Right ventricle myocardium inferior (tissue), 1 donor: Measurements from ENCODE around the gene ARL5C. TPM values are rescaled to one million over a fixed set of nuclear protein-coding genes. Genes with fewer than 3 reads are reported as not detected.

Experiments
- ATAC-seq: fragments of 200-7000 bp; cut with Tn5 transposase; one replicate; pipeline ENCODE4 v1.9.1; 2020; ENCODE audit warnings: mild to moderate bottlenecking, moderate library complexity
- DNase-seq: peaks from one replicate; pipeline ENCODE4 v3.0.0; 2021; ENCODE audit errors: missing footprints
- intact Hi-C: fragments of 100-400 bp; cut with DNase I; formaldehyde crosslinking; loops from one replicate; pipeline ENCODE4 v1.11.0; 2022
- total RNA-seq: library from RNA; stranded (reverse); fragmentation: NEBNext Ultra II Directional; extraction: Animal tissue kit (Norgen Biotek cat#: 25700); gene quantifications from one replicate; pipeline ENCODE4 v1.2.1, GENCODE V29; 2021
- donor health status: DM: no; HTN: yes; CAD: no; lungs with severe emphysema.

Gene ARL5C
- total RNA-seq, 1 donor from 2014 or later, result not detected

- no peak for ATAC-seq
- DNase-seq, result peak; percentile 55
- intact Hi-C loops, result no loop called here
Measured at GRCh38 chr17:39195568-39196160, 29.7 kb upstream of the ARL5C start.

GRCh38 chr17:39194985-39195524 lies 29.1 kb upstream of the ARL5C start:
- ATAC-seq (no peak), DNase-seq (peak; percentile 7)
- intact Hi-C loops, result no loop called here

GRCh38 chr17:39194089-39194984 lies 28.4 kb upstream of the ARL5C start:
- intact Hi-C loops, result no loop called here
- ATAC-seq (peak; percentile 52), DNase-seq (peak; percentile 75)

GRCh38 chr17:39193346-39193745 lies 27.4 kb upstream of the ARL5C start:
- no peak for ATAC-seq
- DNase-seq, result peak; percentile 37
- intact Hi-C loops, result no loop called here

GRCh38 chr17:39192901-39193300 lies 26.9 kb upstream of the ARL5C start:
- intact Hi-C loops, result no loop called here
- ATAC-seq (no peak), DNase-seq (peak; percentile 77)

- peak; percentile 20 for DNase-seq
- intact Hi-C loops, result no loop called here
Measured at GRCh38 chr17:39191750-39192510, 26.0 kb upstream of the ARL5C start.

GRCh38 chr17:39187152-39187830 lies 21.3 kb upstream of the ARL5C start:
- intact Hi-C loops, result no loop called here
- DNase-seq, result no peak
- no peak for ATAC-seq

More at GRCh38 chr17:39191750-39192510, 26.0 kb upstream of the ARL5C start:
- ATAC-seq, result no peak

GRCh38 chr17:39186481-39187002 lies 20.6 kb upstream of the ARL5C start:
- intact Hi-C loops, result no loop called here
- DNase-seq (no peak), ATAC-seq (no peak)

GRCh38 chr17:39183720-39184119 lies 17.8 kb upstream of the ARL5C start:
- DNase-seq, result no peak
- intact Hi-C loops, result no loop called here
- no peak for ATAC-seq

- ATAC-seq (no peak), DNase-seq (no peak)
- intact Hi-C loops, result no loop called here
Measured at GRCh38 chr17:39183045-39183444, 17.1 kb upstream of the ARL5C start.

GRCh38 chr17:39181303-39181702 lies 15.3 kb upstream of the ARL5C start:
- ATAC-seq (no peak), DNase-seq (no peak)
- intact Hi-C loops, result no loop called here

- DNase-seq (no peak), ATAC-seq (no peak)
- intact Hi-C loops, result no loop called here
Measured at GRCh38 chr17:39178536-39178935, 12.6 kb upstream of the ARL5C start.

GRCh38 chr17:39177256-39177655 lies 11.3 kb upstream of the ARL5C start:
- ATAC-seq (no peak), DNase-seq (no peak)
- intact Hi-C loops, result no loop called here

GRCh38 chr17:39175695-39176093 lies 9.7 kb upstream of the ARL5C start:
- no peak for DNase-seq
- intact Hi-C loops, result loop anchor here (1.0 kb wide), 1 partner anchor 194 kb away; no protein-coding TSS in a partner anchor
- no peak for ATAC-seq

- peak; percentile 87 for DNase-seq
- ATAC-seq, result peak; percentile 81
- intact Hi-C loops, result loop anchor here (1.0 kb wide), 1 partner anchor 194 kb away; no protein-coding TSS in a partner anchor
Measured at GRCh38 chr17:39174920-39175694, 9.1 kb upstream of the ARL5C start.

- ATAC-seq, result no peak
- no peak for DNase-seq
- intact Hi-C loops, result no loop called here
Measured at GRCh38 chr17:39173526-39174274, 7.7 kb upstream of the ARL5C start.

GRCh38 chr17:39173080-39173479 lies 7.1 kb upstream of the ARL5C start:
- intact Hi-C loops, result no loop called here
- DNase-seq, result no peak
- ATAC-seq, result no peak
